HepG2 (cell line): ENCODE data around the gene VAMP5. TPM values are rescaled to one million over a fixed set of nuclear protein-coding genes. Genes with fewer than 3 reads are reported as not detected.

Experiments
- CC2D1A ChIP-seq: sonication (generic); formaldehyde crosslinking; IDR thresholded peaks from 2 replicates; pipeline ENCODE4 v1.8.1; 2023; ENCODE audit warnings: mild to moderate bottlenecking, missing genetic modification reagents
- GTF2F1 ChIP-seq: fragments of 150-350 bp; IDR thresholded peaks from 2 replicates; pipeline ENCODE4 v1.6.1; 2014; ENCODE audit warnings: low read length
- HOXA3 ChIP-seq: sonication (generic); formaldehyde crosslinking; IDR thresholded peaks from 2 replicates; pipeline ENCODE4 v1.5.0; 2020; ENCODE audit warnings: missing genetic modification reagents
- KLF12 ChIP-seq: sonication (generic); formaldehyde crosslinking; IDR thresholded peaks from 2 replicates; pipeline ENCODE4 v1.4.0; 2020; ENCODE audit warnings: missing genetic modification reagents, borderline replicate concordance
- MXI1 ChIP-seq: IDR thresholded peaks from 3 replicates; pipeline ENCODE4 v1.6.1; 2012; ENCODE audit warnings: low read depth, low read length, inconsistent platforms, borderline replicate concordance
- PAF1 ChIP-seq: IDR thresholded peaks from 2 replicates; pipeline ENCODE4 v1.6.1; 2016; ENCODE audit warnings: missing genetic modification reagents, missing compliant biosample characterization
- SP1 ChIP-seq, 2 experiments: fragments of 450-650 bp in 1 of 2; sonication (generic) in 1 of 2; formaldehyde crosslinking in 1 of 2; IDR thresholded peaks; 2 replicates each; pipeline versions ENCODE4 v1.4.0 to v1.6.1; 2016 to 2020; ENCODE audit warnings: missing genetic modification reagents in 1 of 2
- TBP ChIP-seq: sonication (generic); formaldehyde crosslinking; IDR thresholded peaks from 2 replicates; pipeline ENCODE4 v1.5.0; 2020; ENCODE audit warnings: missing genetic modification reagents
- YEATS4 ChIP-seq: sonication (generic); formaldehyde crosslinking; IDR thresholded peaks from 2 replicates; pipeline ENCODE4 v1.4.0; 2020; ENCODE audit warnings: missing genetic modification reagents, borderline replicate concordance
- ZBTB7A ChIP-seq: sonication (generic); formaldehyde crosslinking; IDR thresholded peaks from 2 replicates; pipeline ENCODE4 v1.8.0; 2022; ENCODE audit warnings: mild to moderate bottlenecking, missing genetic modification reagents
- ZKSCAN5 ChIP-seq: sonication (generic); formaldehyde crosslinking; IDR thresholded peaks from 2 replicates; pipeline ENCODE4 v1.5.1; 2020; ENCODE audit warnings: mild to moderate bottlenecking, missing genetic modification reagents
- ZNF12 ChIP-seq: sonication (generic); formaldehyde crosslinking; IDR thresholded peaks from 2 replicates; pipeline ENCODE4 v1.5.0; 2020; ENCODE audit warnings: missing genetic modification reagents
- ZNF143 ChIP-seq: sonication (generic); formaldehyde crosslinking; IDR thresholded peaks from 2 replicates; pipeline ENCODE4 v1.4.0; 2020; ENCODE audit warnings: missing genetic modification reagents
- ZNF567 ChIP-seq: sonication (generic); formaldehyde crosslinking; IDR thresholded peaks from 2 replicates; pipeline ENCODE4 v1.8.1; 2023; ENCODE audit warnings: mild to moderate bottlenecking, missing genetic modification reagents, borderline replicate concordance
- ZNF674 ChIP-seq: sonication (generic); formaldehyde crosslinking; IDR thresholded peaks from 2 replicates; pipeline ENCODE4 v1.5.0; 2020; ENCODE audit warnings: low read depth, mild to moderate bottlenecking, missing genetic modification reagents
- ZNF761 ChIP-seq: sonication (generic); formaldehyde crosslinking; conservative IDR thresholded peaks from 2 replicates; pipeline ENCODE4 v1.4.0; 2020; ENCODE audit warnings: mild to moderate bottlenecking, missing genetic modification reagents
- ZNF768 ChIP-seq: sonication (generic); formaldehyde crosslinking; IDR thresholded peaks from 2 replicates; pipeline ENCODE4 v1.4.0; 2020; ENCODE audit warnings: missing genetic modification reagents
- ZNF772 ChIP-seq: sonication (generic); formaldehyde crosslinking; IDR thresholded peaks from 2 replicates; pipeline ENCODE4 v1.5.0; 2020; ENCODE audit warnings: mild to moderate bottlenecking, missing genetic modification reagents
- polyA plus RNA-seq, 8 experiments: library from polyadenylated mRNA; depleted of rRNA in 3 of 8; stranded (reverse) in 7 of 8; unstranded in 1 of 8; fragments of >200 nt; fragmentation: Illumina TruSeq in 4 of 8; extraction: Trizol in 4 of 8; gene quantifications; 2 replicates each; pipeline versions ENCODE4 v1.2.1 to v1.2.3, GENCODE V29; 2011 to 2016; ENCODE audit warnings: low read depth in 4 of 8, missing spikeins in 1 of 8, mixed read lengths in 1 of 8; ENCODE audit not compliant: insufficient read depth in 1 of 8
- total RNA-seq, 5 experiments: library from RNA; depleted of rRNA; stranded (reverse); fragments of >200 nt; fragmentation: Illumina TruSeq; extraction: Trizol; gene quantifications; 2 replicates each; pipeline ENCODE4 v1.2.3, GENCODE V29; 2016; ENCODE audit warnings: low read depth in 1 of 5
- TF ChIP-seq, protein P1 (sequence below): sonication (generic); formaldehyde crosslinking; IDR thresholded peaks from 2 replicates; pipeline ENCODE4 v1.4.0; 2020; ENCODE audit warnings: missing genetic modification reagents
- TF ChIP-seq, protein P2 (sequence below): sonication (generic); formaldehyde crosslinking; IDR thresholded peaks from 2 replicates; pipeline ENCODE4 v1.8.1; 2022; ENCODE audit warnings: low read depth, mild to moderate bottlenecking, missing genetic modification reagents
- TF ChIP-seq, protein P3 (sequence below): sonication (generic); formaldehyde crosslinking; conservative IDR thresholded peaks from 2 replicates; pipeline ENCODE4 v1.4.0; 2020; ENCODE audit warnings: missing genetic modification reagents
- TF ChIP-seq, protein P4 (sequence below): sonication (generic); formaldehyde crosslinking; IDR thresholded peaks from 2 replicates; pipeline ENCODE4 v1.4.0; 2020; ENCODE audit warnings: mild to moderate bottlenecking, missing genetic modification reagents

The VAMP5 gene
- total and polyA plus RNA-seq, 2 of the 13 experiments (the other 11 are each of a cell fraction or from before 2014, with no cell fraction given): 7.2 to 56.7 TPM

DNA sequence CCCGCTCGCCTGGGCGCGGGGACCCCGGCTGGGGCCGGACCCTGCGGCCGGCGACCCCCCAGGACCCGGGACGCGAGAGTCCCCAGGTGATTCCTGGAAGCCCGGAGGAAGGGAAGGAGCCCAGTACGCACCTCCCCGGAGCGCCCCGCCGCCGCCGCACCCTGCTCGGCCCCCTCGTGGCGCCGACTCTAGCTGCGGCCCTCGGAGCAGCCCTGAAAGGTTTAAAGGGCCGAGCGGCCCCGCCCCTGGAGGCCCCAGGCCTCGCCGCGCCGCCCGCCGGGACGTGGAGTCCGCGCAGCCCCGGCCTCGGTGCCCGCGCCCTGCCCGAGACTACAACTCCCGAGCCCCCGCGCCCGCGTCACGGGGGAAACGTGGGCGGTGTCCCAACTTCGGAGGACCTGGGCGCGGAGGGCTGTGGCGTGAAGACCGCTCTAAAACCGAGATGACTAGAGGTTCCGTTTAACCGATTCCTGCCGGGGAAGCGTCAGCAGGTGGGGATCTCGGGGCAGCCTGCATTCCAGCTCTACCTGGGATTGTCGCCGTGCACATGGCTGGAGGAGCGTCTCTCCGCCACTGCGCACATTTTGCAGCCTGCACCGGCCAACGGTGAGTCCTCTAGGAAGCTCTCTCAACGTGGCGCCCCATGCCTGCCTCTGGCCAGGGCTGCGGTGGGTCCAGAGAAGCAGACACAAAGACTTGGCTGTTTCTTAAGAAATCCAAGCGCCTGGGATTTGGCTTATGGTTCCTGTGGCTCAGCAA, 18.4 kb downstream of the VAMP5 start, which contains the start of gene TMEM150A (continued):
- TF ChIP-seq ZNF768 (CRISPR knock-in tag): no peak; the same call in 1 of the 2 replicates
- peak; percentile 87 for TF ChIP-seq MXI1
- TF ChIP-seq GTF2F1: no peak
- TF ChIP-seq YEATS4 (CRISPR knock-in tag): peak; percentile 88; the same call in 1 of the 2 replicates
- TF ChIP-seq ZNF761 (CRISPR knock-in tag): no peak
- no peak for TF ChIP-seq CC2D1A (CRISPR knock-in tag)
- no peak for TF ChIP-seq TBP
- TF ChIP-seq, protein P1, sequence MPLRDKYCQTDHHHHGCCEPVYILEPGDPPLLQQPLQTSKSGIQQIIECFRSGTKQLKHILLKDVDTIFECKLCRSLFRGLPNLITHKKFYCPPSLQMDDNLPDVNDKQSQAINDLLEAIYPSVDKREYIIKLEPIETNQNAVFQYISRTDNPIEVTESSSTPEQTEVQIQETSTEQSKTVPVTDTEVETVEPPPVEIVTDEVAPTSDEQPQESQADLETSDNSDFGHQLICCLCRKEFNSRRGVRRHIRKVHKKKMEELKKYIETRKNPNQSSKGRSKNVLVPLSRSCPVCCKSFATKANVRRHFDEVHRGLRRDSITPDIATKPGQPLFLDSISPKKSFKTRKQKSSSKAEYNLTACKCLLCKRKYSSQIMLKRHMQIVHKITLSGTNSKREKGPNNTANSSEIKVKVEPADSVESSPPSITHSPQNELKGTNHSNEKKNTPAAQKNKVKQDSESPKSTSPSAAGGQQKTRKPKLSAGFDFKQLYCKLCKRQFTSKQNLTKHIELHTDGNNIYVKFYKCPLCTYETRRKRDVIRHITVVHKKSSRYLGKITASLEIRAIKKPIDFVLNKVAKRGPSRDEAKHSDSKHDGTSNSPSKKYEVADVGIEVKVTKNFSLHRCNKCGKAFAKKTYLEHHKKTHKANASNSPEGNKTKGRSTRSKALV (CRISPR knock-in tag): no peak
- peak; percentile 70; the same call in 1 of the 2 replicates for TF ChIP-seq HOXA3 (CRISPR knock-in tag)
- TF ChIP-seq, protein P2, sequence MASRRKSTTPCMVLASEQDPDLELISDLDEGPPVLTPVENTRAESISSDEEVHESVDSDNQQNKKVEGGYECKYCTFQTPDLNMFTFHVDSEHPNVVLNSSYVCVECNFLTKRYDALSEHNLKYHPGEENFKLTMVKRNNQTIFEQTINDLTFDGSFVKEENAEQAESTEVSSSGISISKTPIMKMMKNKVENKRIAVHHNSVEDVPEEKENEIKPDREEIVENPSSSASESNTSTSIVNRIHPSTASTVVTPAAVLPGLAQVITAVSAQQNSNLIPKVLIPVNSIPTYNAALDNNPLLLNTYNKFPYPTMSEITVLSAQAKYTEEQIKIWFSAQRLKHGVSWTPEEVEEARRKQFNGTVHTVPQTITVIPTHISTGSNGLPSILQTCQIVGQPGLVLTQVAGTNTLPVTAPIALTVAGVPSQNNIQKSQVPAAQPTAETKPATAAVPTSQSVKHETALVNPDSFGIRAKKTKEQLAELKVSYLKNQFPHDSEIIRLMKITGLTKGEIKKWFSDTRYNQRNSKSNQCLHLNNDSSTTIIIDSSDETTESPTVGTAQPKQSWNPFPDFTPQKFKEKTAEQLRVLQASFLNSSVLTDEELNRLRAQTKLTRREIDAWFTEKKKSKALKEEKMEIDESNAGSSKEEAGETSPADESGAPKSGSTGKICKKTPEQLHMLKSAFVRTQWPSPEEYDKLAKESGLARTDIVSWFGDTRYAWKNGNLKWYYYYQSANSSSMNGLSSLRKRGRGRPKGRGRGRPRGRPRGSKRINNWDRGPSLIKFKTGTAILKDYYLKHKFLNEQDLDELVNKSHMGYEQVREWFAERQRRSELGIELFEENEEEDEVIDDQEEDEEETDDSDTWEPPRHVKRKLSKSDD (CRISPR knock-in tag): 0 out of 2 replicates have a peak, but pooled peaks have one; percentile 14
- TF ChIP-seq KLF12 (CRISPR knock-in tag): no peak; the same call in none of the 2 replicates
- no peak for TF ChIP-seq SP1 (IDR thresholded peaks at IDR 0.05)
- peak; percentile 59; the same call in 1 of the 2 replicates for TF ChIP-seq SP1 (CRISPR knock-in tag; IDR thresholded peaks at IDR 0.05)
- no peak; the same call in 1 of the 2 replicates for TF ChIP-seq ZNF772 (CRISPR knock-in tag)
- no peak for TF ChIP-seq ZKSCAN5 (CRISPR knock-in tag)
- TF ChIP-seq PAF1 (CRISPR knock-in tag): no peak
- TF ChIP-seq ZNF143 (CRISPR knock-in tag): peak; percentile 91
- TF ChIP-seq ZNF567 (CRISPR knock-in tag): peak; percentile 51; the same call in 1 of the 2 replicates
- TF ChIP-seq, protein P3, sequence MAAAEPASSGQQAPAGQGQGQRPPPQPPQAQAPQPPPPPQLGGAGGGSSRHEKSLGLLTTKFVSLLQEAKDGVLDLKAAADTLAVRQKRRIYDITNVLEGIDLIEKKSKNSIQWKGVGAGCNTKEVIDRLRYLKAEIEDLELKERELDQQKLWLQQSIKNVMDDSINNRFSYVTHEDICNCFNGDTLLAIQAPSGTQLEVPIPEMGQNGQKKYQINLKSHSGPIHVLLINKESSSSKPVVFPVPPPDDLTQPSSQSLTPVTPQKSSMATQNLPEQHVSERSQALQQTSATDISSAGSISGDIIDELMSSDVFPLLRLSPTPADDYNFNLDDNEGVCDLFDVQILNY: peak; percentile 54; the same call in 1 of the 2 replicates
- no peak for TF ChIP-seq ZNF12 (CRISPR knock-in tag)
- TF ChIP-seq, protein P4, sequence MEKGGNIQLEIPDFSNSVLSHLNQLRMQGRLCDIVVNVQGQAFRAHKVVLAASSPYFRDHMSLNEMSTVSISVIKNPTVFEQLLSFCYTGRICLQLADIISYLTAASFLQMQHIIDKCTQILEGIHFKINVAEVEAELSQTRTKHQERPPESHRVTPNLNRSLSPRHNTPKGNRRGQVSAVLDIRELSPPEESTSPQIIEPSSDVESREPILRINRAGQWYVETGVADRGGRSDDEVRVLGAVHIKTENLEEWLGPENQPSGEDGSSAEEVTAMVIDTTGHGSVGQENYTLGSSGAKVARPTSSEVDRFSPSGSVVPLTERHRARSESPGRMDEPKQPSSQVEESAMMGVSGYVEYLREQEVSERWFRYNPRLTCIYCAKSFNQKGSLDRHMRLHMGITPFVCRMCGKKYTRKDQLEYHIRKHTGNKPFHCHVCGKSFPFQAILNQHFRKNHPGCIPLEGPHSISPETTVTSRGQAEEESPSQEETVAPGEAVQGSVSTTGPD: no peak
- TF ChIP-seq ZNF674 (CRISPR knock-in tag): no peak
- TF ChIP-seq ZBTB7A (CRISPR knock-in tag): peak; percentile 62
